Mammary microvascular endothelial cell (primary cell): ENCODE measurements around the gene RAD9B. TPM values are rescaled to one million over a fixed set of nuclear protein-coding genes. Genes with fewer than 3 reads are reported as not detected.

Experiments
- total RNA-seq: library from RNA; depleted of rRNA; stranded (reverse); fragments of >200 nt; gene quantifications from 2 replicates; pipeline ENCODE4 v1.2.3, GENCODE V29; 2015

Gene RAD9B
- total RNA-seq, result 0.05 and 0.07 TPM in 2 replicates

GRCh38 chr12:110501752-110502738, at the start of gene RAD9B, which contains the start of gene VPS29:
Gene RAD9B (plus strand): TSS chr12:110502331. CDS start chr12:110502338, 7 bp downstream.
Gene VPS29 (minus strand): TSS chr12:110502111. CDS start chr12:110502051, 60 bp downstream.

GRCh38 chr12:110468214-110469048, 33.7 kb upstream of the RAD9B start, which contains the start of the genes FAM216A and GPN3:
Gene FAM216A (plus strand): TSS chr12:110468845. CDS start chr12:110468876, 31 bp downstream.
Gene GPN3 (minus strand): TSS chr12:110468257. CDS start chr12:110468203, 54 bp downstream.

Other genes with a start within 250 kb of the RAD9B start
- gene ATP2A2, start 221.1 kb upstream of the RAD9B start, total RNA-seq, result 118 and 130 TPM in 2 replicates
- 38.4 and 44.1 TPM in 2 replicates for gene ANAPC7, start 98.6 kb upstream of the RAD9B start, total RNA-seq
- 1,173 and 1,199 TPM in 2 replicates for gene ARPC3, start 52.0 kb upstream of the RAD9B start, total RNA-seq
- gene GPN3, start 34.1 kb upstream of the RAD9B start, total RNA-seq, result 26.9 and 39.4 TPM in 2 replicates
- gene FAM216A, start 33.5 kb upstream of the RAD9B start, total RNA-seq, result 14.5 and 17.0 TPM in 2 replicates
- 122 and 133 TPM in 2 replicates for gene VPS29, start 220 bp upstream of the RAD9B start, total RNA-seq
- gene PPTC7, start 81.0 kb downstream of the RAD9B start, total RNA-seq, result 5.2 and 5.3 TPM in 2 replicates
- gene TCTN1, start 111.8 kb downstream of the RAD9B start, total RNA-seq, result 9.2 and 20.2 TPM in 2 replicates
- 2.5 and 4.1 TPM in 2 replicates for gene HVCN1, start 186.8 kb downstream of the RAD9B start, total RNA-seq
- 138 and 139 TPM in 2 replicates for gene PPP1CC, start 240.6 kb downstream of the RAD9B start, total RNA-seq